ENCODE data around the gene SCCPDH. TPM values are rescaled to one million over a fixed set of nuclear protein-coding genes. Genes with fewer than 3 reads are reported as not detected.
A peak's percentile ranks its signal among the peaks of the same experiment; 100 is the strongest.

The SCCPDH gene
- polyA plus RNA-seq, 1 experiment, result 21.1 TPM

GRCh38 chr1:246779561-246780175 lies 55.5 kb downstream of the SCCPDH start:
- no peak for DNase-seq (ENCODE audit: low read depth)
- TF ChIP-seq CTCF (IDR thresholded peaks at IDR 0.05; ENCODE audit: insufficient read depth, low read depth, low read length), result no peak
- ChIA-PET CTCF (interaction anchor here (0.5 to 1.1 kb wide), 3 partner anchors 10 to 318 kb away, joined by 3 to 4 read pairs (median 3); no protein-coding TSS in a partner anchor), POLR2A (interaction anchor here (0.7 kb wide), 1 partner anchor 11 kb away, joined by 3 read pairs; no protein-coding TSS in a partner anchor)
- Histone ChIP-seq H3K27me3 (ENCODE audit: control insufficient read depth, insufficient read depth, low read length) (no peaks in the 10 kb centered on the region), H3K36me3 (ENCODE audit: control insufficient read depth, insufficient read depth, low read length) (peaks cover 4% of the 10 kb centered on the region), H3K4me3 (ENCODE audit: low read depth, low read length) (no peak overlapping the region)

- DNase-seq (ENCODE audit: low read depth), result no peak
- H3K36me3 ChIP-seq (ENCODE audit: control insufficient read depth, insufficient read depth, low read length), result peaks cover 4% of the 10 kb centered on the region
- no peaks in the 10 kb centered on the region for H3K27me3 ChIP-seq (ENCODE audit: control insufficient read depth, insufficient read depth, low read length)
- CTCF ChIA-PET, result interaction anchor here (1.0 to 1.1 kb wide), 2 partner anchors 11 to 34 kb away, joined by 3 to 4 read pairs; no protein-coding TSS in a partner anchor
- TF ChIP-seq CTCF (IDR thresholded peaks at IDR 0.05; ENCODE audit: insufficient read depth, low read depth, low read length), result no peak
- H3K4me3 ChIP-seq (ENCODE audit: low read depth, low read length), result no peak overlapping the region
- POLR2A ChIA-PET, result no interaction called here
Observed at GRCh38 chr1:246780264-246780663, 56.1 kb downstream of the SCCPDH start.

- no peak for DNase-seq (ENCODE audit: low read depth)
- TF ChIP-seq CTCF (IDR thresholded peaks at IDR 0.05; ENCODE audit: insufficient read depth, low read depth, low read length), result no peak
- Histone ChIP-seq H3K4me3 (ENCODE audit: low read depth, low read length) (no peak overlapping the region), H3K36me3 (ENCODE audit: control insufficient read depth, insufficient read depth, low read length) (peaks cover 2% of the 10 kb centered on the region), H3K27me3 (ENCODE audit: control insufficient read depth, insufficient read depth, low read length) (no peaks in the 10 kb centered on the region)
- ChIA-PET POLR2A (no interaction called here), CTCF (no interaction called here)
Observed at GRCh38 chr1:246781212-246781611, 57.0 kb downstream of the SCCPDH start.

GRCh38 chr1:246782120-246782900 lies 58.1 kb downstream of the SCCPDH start:
- Histone ChIP-seq H3K27me3 (ENCODE audit: control insufficient read depth, insufficient read depth, low read length) (no peaks in the 10 kb centered on the region), H3K4me3 (ENCODE audit: low read depth, low read length) (no peak overlapping the region), H3K36me3 (ENCODE audit: control insufficient read depth, insufficient read depth, low read length) (no peaks in the 10 kb centered on the region; the same call in none of the 2 replicates)
- POLR2A ChIA-PET, result no interaction called here
- CTCF ChIA-PET, result interaction anchor here (1.0 kb wide), 1 partner anchor 34 kb away, joined by 4 read pairs; no protein-coding TSS in a partner anchor
- DNase-seq (ENCODE audit: low read depth), result peak; percentile 62
- no peak for TF ChIP-seq CTCF (IDR thresholded peaks at IDR 0.05; ENCODE audit: insufficient read depth, low read depth, low read length)

Measured in BJ (cell line).